HG02759 (cell line): ENCODE data around the gene TMPRSS9.

Source experiments
- ATAC-seq: cut with Tn5 transposase; IDR thresholded peaks from one replicate; pipeline ENCODE4 v1.9.1; 2021; ENCODE audit warnings: mild to moderate bottlenecking, moderate library complexity; ENCODE audit not compliant: unreplicated experiment

The TMPRSS9 gene

DNA sequence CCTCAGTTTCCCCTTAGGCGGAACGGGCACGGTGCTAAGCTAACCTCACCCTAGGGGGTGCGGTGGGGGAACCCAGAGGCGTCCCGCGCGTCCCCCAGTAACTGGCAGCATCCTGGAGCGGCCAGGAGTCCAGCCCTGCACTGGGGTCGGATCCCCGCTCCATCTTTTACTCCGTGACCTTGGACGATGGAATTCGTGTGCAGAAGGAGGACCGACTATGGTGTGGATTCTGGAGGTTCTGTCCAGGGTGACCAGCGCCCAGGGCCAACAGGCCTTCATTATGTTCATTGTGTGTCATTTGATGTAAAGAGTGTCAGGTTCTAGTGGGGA lies 31.0 kb upstream of the TMPRSS9 start:
- ATAC-seq = no peak

DNA sequence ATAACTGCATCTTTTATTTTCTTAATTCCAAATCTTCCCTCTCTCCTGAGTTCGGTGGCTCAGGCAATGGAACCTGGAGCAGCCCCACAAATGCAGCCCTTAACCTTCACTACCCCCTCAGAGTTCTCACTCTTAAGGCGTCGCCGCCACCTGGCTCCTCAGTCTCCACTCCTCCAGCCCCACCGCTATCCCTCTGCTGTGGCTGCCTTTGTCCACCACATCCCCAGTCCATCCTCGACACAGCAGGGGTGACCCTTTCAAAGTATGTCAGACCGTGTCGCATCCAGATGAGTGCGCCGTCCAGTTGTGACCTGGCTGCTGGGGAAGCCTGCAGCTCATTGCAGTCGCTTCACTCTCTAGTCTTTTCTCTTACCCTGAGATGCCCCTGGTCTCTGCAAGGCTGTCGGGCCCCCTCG lies 30.6 kb upstream of the TMPRSS9 start:
- ATAC-seq = no peak

GRCh38 chr19:2330255-2330631 lies 29.8 kb upstream of the TMPRSS9 start:
- no peak for ATAC-seq

GRCh38 chr19:2330632-2331284 lies 29.3 kb upstream of the TMPRSS9 start:
- no peak for ATAC-seq

DNA sequence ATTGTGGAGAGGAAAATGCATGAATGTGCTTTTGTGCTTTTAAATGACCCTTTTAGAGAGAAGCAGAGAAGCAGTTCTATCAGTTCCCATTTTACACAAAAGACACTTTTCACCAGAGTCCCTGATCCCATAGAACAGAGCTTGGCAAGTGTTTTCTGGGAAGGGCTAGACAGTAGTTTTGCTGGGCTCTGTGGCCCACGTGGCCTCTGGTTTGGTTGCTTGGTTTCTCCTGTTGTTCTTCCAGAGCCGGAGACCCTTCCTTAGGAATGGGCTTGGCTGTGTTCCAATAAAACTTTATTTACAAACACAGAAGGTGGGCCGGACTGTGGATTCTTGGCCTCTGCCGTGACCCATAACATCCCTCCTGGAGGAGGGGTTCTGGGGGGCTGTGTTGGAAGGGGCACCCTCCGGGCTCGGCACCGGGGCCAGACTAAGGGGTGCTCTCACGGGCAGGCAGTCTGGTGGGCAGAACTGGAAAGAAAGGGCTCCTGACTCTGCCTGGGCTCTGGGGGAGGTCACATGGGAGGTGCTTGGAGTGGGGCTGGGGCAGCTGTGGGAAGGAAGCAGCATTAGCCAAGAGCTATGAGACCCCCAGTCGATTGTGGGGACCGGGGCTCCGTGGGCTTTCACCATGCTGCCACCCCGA lies 28.3 kb upstream of the TMPRSS9 start:
- ATAC-seq = no peak

DNA sequence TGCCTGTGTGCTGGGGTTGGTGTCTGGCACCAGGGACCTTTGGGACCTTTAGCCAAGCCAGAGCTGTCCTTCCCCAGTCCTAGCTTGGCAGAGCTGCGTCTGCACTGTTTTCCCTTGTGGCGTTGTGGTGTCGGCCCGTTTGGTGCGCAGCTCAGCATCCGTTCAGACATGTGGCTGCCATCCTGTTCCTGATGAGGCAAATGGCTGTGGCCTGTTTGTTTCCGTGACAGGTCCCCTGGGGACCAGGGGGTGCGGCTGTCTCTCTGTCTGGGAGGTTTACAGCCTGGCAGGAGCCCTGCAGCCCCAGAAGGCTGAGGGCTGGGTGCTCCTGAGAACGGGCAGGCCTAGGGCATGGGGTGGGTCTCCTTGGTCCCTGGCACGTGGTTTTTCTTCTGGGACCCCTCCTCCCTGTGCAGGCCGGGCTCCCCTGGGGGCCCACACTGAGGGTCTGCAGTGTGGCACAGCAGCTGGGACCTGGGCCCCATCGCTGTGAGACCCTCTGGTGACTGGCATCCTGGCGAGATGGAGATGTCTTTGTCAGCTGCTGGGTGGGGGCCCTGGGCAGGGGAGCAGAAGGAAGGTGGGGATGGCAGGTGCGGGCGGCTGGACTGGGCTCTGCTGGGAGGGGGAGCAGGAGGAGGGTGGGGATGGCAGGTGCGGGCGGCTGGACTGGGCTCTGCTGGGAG lies 27.6 kb upstream of the TMPRSS9 start:
- peak; percentile 41 for ATAC-seq

- no peak for ATAC-seq
These were observed 26.8 kb upstream of the TMPRSS9 start for GRCh38 chr19:2333027-2333806.

GRCh38 chr19:2333807-2334211 lies 26.3 kb upstream of the TMPRSS9 start:
- no peak for ATAC-seq

- ATAC-seq = no peak
These were observed 25.6 kb upstream of the TMPRSS9 start for GRCh38 chr19:2334426-2334825.

DNA sequence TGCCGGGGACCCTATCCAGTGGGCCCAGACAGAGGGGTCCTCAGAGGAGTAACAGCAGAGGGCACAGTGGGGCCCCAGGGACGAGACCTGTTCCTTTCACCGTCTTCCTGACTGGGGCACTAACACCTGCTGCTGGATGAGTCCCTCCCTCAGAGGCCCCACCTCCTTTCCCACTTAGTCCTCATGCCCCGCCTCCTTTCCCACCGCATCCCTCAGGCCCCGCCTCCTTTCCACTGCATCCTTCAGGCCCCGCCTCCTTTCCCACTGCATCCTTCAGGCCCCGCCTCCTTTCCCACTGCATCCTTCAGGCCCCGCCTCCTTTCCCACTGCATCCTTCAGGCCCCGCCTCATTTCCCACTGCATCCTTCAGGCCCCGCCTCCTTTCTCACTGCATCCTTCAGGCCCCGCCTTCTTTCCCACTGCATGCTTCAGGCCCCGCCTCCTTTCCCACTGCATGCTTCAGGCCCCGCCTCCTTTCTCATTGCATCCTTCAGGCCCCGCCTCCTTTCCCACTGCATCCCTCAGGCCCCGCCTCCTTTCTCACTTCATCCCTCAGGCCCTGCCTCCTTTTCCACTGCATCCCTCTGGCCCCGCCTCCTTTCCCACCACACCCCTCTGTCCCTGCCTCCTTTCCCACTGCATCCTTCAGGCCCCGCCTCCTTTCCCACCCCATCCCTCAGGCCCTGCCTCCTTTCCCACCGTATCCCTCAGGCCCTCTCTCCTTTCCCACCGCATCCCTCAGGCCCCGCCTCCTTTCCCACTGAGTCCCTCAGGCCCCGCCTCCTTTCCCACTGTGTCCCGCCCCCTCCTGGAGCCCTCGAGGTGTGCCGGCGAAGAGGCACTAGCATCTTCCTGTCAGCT lies 24.8 kb upstream of the TMPRSS9 start:
- ATAC-seq = no peak

GRCh38 chr19:2335848-2336247 lies 24.2 kb upstream of the TMPRSS9 start:
- ATAC-seq = no peak

GRCh38 chr19:2336528-2337328 lies 23.3 kb upstream of the TMPRSS9 start:
- ATAC-seq = no peak

- ATAC-seq = no peak
These were observed 22.7 kb upstream of the TMPRSS9 start for GRCh38 chr19:2337329-2337707.

DNA sequence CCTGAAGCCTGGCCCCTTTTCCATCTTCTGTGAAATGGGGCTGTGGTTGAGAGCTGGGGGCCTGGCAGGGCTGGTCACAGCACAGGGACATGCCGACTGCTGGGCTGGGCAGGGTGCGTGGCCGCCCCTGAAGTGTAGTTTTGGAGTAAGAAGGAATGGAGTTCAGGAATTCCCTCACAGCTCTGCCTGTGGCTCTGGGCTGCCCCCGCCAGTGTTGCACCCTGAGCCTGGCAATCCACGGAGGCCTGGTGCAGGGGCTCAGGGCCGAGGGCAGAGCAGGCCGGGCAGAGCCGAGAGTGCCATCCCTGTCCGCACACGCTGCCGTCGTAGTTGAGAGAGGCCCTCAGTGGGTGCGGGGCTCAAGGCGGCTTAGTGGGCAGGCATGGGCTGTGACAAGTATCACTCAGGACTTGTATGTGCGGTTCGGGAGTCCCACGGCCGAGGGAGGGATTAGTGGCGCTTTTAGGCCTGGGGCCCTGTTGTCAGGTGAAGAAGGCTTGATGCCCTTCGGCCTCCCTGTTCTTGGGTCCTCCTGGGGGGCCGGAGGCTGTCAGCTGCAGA lies 21.9 kb upstream of the TMPRSS9 start:
- no peak for ATAC-seq

GRCh38 chr19:2338751-2339643 lies 21.1 kb upstream of the TMPRSS9 start:
- no peak for ATAC-seq

DNA sequence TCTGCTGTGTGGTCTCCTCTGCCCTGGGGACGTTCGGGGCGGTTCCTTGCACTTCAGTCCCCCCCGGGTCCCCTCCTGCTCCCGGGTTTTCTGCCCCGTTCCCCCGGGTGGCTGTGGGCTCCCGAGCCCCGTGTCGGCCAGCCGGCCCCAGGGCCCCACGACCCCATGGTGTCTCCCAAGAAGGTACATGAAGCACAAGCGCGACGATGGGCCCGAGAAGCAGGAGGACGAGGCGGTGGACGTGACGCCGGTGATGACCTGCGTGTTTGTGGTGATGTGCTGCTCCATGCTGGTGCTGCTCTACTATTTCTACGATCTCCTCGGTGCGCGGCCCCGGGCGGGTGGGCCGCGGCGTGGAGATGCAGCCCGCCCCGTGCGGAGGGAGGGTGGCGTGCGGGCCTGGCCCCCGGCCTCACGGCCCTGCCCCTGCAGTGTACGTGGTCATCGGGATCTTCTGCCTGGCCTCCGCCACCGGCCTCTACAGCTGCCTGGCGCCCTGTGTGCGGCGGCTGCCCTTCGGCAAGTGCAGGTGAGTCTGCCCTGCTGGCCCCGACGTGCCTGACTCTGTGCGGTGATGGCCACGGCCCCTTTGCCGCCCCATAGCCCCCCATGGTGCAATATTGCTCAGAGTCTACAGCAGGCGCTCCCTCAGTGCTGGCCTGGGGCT lies 20.3 kb upstream of the TMPRSS9 start:
- no peak for ATAC-seq

DNA sequence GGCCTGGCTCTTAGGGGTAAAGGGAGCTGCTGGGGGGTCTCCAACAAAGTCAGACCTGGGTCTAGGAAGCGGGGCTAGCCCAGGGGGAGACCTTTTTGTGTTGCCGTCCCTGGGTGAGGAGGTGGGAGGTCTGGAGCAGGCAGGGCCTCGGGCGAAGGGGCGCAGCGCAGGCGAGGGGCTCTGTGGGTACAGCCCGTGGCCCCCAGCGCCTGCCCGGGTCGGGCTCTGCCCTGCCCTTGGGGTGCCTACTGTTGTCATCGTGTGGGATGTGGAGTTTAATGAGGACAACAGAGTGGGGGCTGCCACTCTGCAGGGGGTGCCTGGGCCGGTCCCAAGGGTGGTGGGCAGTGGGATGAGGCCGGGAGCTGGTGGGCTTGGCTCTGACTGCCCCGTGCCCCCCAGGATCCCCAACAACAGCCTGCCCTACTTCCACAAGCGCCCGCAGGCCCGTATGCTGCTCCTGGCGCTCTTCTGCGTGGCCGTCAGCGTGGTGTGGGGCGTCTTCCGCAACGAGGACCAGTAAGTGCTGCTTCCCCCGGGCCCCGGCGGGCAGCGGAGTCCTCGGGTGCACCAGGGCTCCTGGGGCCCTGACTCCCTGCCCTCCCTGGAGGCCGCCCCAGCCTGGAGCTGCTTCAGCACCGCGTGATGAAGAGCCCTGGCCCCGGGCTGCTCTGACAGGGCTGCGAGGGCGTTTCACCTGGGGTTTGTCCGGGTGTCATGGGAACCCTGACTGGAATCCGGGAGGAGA lies 19.4 kb upstream of the TMPRSS9 start:
- ATAC-seq = no peak
